Panc1 (cell line): ENCODE measurements around the gene MROH7. TPM values are rescaled to one million over a fixed set of nuclear protein-coding genes. Genes with fewer than 3 reads are reported as not detected.

Experiments used
- ATAC-seq: fragments of 200-7000 bp; cut with Tn5 transposase; 2 replicates; pipeline ENCODE4 v1.9.1; 2020; ENCODE audit warnings: mild to moderate bottlenecking, moderate library complexity
- BruUV-seq: library from RNA; stranded (reverse); fragments of 400-500 nt; replicated peaks from 2 replicates; lab custom pipeline; 2021; lab: Mats Ljungman, UMichigan
- CTCF ChIA-PET: fragments of 300-600 bp; sonication (Branson Sonifier 250); formaldehyde crosslinking; loops from one replicate; lab custom pipeline; 2022; ENCODE audit warnings: antibody characterized with exemption; lab: Charles Lee
- POLR2A ChIA-PET: fragments of 300-600 bp; sonication (Branson Sonifier 250); formaldehyde crosslinking; loops from one replicate; lab custom pipeline; 2022; ENCODE audit warnings: antibody characterized with exemption; lab: Charles Lee
- DNase-seq: peaks from one replicate; pipeline ENCODE4 v3.0.0-alpha.2; 2010; ENCODE audit warnings: low read depth, low spot score
- H3K27ac ChIP-seq: 2 replicates; pipeline ENCODE4 v1.5.1; 2011; ENCODE audit warnings: mild to moderate bottlenecking, low read length, inconsistent platforms
- H3K27me3 ChIP-seq: fragments of 200-500 bp; sonication (Bioruptor generic); 2 replicates; pipeline ENCODE4 v1.6.0; 2014; ENCODE audit warnings: low read length, inconsistent platforms; ENCODE audit not compliant: control insufficient read depth, insufficient read depth
- H3K36me3 ChIP-seq: fragments of 200-500 bp; sonication (Bioruptor generic); 2 replicates; pipeline ENCODE4 v1.5.1; 2014; ENCODE audit warnings: inconsistent platforms, mild to moderate bottlenecking, low read length, moderate library complexity; ENCODE audit not compliant: control insufficient read depth, insufficient read depth
- H3K4me1 ChIP-seq: 2 replicates; pipeline ENCODE4 v1.5.1; 2011; ENCODE audit warnings: inconsistent platforms, mild to moderate bottlenecking, low read length, moderate library complexity; ENCODE audit not compliant: control insufficient read depth, insufficient read depth
- H3K4me3 ChIP-seq, 2 experiments: 2 replicates each; pipeline ENCODE4 v1.5.1; 2011 to 2012; ENCODE audit warnings: low read depth in 2 of 2, low read length in 2 of 2, mild to moderate bottlenecking in 2 of 2, inconsistent platforms in 1 of 2, moderate library complexity in 1 of 2
- H3K9me3 ChIP-seq: fragments of 200-500 bp; sonication (Bioruptor generic); 2 replicates; pipeline ENCODE4 v1.5.1; 2014; ENCODE audit warnings: low read depth, mild to moderate bottlenecking, inconsistent platforms, low read length, moderate library complexity; ENCODE audit not compliant: control insufficient read depth, insufficient read depth
- POLR2AphosphoS5 ChIP-seq: IDR thresholded peaks from 2 replicates; pipeline ENCODE4 v1.6.1; 2012; ENCODE audit warnings: mild to moderate bottlenecking, low read depth, low read length, moderate library complexity
- SIN3A ChIP-seq: IDR thresholded peaks from 2 replicates; pipeline ENCODE4 v1.6.1; 2012; ENCODE audit warnings: low read depth, mild to moderate bottlenecking, low read length, moderate library complexity, borderline replicate concordance; ENCODE audit not compliant: insufficient read depth
- TCF7L2 ChIP-seq: IDR thresholded peaks from 2 replicates; pipeline ENCODE4 v1.6.1; 2011; ENCODE audit warnings: mild to moderate bottlenecking, low read depth, low read length, inconsistent platforms
- in situ Hi-C: cut with HindIII; loops from 2 replicates; pipeline ENCODE4 v1.10.0; 2016; ENCODE audit warnings: low sequenced_read_pairs, low pct_unique_long_range_greater_than_20kb
- intact Hi-C: fragments of 100-400 bp; cut with micrococcal nuclease; formaldehyde crosslinking; loops from one replicate; pipeline ENCODE4 v1.10.0; 2022; ENCODE audit not compliant: unreplicated experiment
- total RNA-seq: library from RNA; stranded (reverse); gene quantifications from one replicate; pipeline ENCODE4 v1.2.1, GENCODE V29; 2021; ENCODE audit not compliant: unreplicated experiment
- TF ChIP-seq, protein P1 (sequence below): fragments of 450-650 bp; IDR thresholded peaks from 2 replicates; pipeline ENCODE4 v1.5.1; 2017; ENCODE audit warnings: mild to moderate bottlenecking
- TF ChIP-seq, protein P2 (sequence below), 2 experiments: IDR thresholded peaks; 2 replicates each; pipeline ENCODE4 v1.6.1; 2011 to 2012; ENCODE audit warnings: low read depth in 2 of 2, control low read depth in 1 of 2, low read length in 1 of 2, mild to moderate bottlenecking in 1 of 2, moderate library complexity in 1 of 2; ENCODE audit not compliant: insufficient read depth in 1 of 2

Gene MROH7
- total RNA-seq, 1 experiment from 2014 or later: not detected

DNA sequence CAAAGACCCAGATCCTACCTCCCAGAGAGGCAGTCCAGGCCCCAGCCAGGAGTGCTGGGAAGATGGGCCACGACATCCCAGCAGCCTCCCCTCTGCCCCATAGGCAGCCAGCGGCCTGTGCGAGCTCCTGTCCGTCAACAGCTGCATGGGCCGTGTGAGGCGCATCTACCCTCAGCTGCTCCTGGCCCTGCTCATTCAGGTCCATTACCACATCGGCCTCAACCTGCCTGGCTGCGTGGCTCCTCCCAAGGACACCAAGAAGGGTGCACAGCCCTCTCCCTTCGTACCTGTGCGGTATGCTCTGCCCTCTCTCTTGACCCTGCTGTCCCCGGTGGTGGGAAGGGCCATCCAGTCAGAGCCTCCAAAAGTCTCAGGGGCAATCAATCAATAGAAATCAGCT lies 44.6 kb downstream of the MROH7 start:
- H3K36me3 ChIP-seq: no peaks in the 10 kb centered on the region
- ChIA-PET POLR2A (no interaction called here), CTCF (no interaction called here)
- ATAC-seq (no peak), DNase-seq (no peak)
- no peaks in the 10 kb centered on the region for H3K27me3 ChIP-seq
- no peak overlapping the region for H3K4me3 ChIP-seq
- H3K4me1 ChIP-seq: no peaks in the 10 kb centered on the region
- no peak overlapping the region for H3K27ac ChIP-seq
- BruUV-seq: no TSS peak
- TF ChIP-seq SIN3A (no peak), POLR2AphosphoS5 (no peak), TCF7L2 (no peak)
- TF ChIP-seq, protein P1, sequence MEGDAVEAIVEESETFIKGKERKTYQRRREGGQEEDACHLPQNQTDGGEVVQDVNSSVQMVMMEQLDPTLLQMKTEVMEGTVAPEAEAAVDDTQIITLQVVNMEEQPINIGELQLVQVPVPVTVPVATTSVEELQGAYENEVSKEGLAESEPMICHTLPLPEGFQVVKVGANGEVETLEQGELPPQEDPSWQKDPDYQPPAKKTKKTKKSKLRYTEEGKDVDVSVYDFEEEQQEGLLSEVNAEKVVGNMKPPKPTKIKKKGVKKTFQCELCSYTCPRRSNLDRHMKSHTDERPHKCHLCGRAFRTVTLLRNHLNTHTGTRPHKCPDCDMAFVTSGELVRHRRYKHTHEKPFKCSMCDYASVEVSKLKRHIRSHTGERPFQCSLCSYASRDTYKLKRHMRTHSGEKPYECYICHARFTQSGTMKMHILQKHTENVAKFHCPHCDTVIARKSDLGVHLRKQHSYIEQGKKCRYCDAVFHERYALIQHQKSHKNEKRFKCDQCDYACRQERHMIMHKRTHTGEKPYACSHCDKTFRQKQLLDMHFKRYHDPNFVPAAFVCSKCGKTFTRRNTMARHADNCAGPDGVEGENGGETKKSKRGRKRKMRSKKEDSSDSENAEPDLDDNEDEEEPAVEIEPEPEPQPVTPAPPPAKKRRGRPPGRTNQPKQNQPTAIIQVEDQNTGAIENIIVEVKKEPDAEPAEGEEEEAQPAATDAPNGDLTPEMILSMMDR: no peak
- TF ChIP-seq, protein P2, sequence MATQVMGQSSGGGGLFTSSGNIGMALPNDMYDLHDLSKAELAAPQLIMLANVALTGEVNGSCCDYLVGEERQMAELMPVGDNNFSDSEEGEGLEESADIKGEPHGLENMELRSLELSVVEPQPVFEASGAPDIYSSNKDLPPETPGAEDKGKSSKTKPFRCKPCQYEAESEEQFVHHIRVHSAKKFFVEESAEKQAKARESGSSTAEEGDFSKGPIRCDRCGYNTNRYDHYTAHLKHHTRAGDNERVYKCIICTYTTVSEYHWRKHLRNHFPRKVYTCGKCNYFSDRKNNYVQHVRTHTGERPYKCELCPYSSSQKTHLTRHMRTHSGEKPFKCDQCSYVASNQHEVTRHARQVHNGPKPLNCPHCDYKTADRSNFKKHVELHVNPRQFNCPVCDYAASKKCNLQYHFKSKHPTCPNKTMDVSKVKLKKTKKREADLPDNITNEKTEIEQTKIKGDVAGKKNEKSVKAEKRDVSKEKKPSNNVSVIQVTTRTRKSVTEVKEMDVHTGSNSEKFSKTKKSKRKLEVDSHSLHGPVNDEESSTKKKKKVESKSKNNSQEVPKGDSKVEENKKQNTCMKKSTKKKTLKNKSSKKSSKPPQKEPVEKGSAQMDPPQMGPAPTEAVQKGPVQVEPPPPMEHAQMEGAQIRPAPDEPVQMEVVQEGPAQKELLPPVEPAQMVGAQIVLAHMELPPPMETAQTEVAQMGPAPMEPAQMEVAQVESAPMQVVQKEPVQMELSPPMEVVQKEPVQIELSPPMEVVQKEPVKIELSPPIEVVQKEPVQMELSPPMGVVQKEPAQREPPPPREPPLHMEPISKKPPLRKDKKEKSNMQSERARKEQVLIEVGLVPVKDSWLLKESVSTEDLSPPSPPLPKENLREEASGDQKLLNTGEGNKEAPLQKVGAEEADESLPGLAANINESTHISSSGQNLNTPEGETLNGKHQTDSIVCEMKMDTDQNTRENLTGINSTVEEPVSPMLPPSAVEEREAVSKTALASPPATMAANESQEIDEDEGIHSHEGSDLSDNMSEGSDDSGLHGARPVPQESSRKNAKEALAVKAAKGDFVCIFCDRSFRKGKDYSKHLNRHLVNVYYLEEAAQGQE (IDR thresholded peaks at IDR 0.05; ENCODE audit: insufficient read depth in 1 of 2, low read depth in 2 of 2, low read length in 1 of 2): no peak
- in situ Hi-C loops (no loop called here), intact Hi-C loops (no loop called here)
- no peaks in the 10 kb centered on the region for H3K9me3 ChIP-seq

DNA sequence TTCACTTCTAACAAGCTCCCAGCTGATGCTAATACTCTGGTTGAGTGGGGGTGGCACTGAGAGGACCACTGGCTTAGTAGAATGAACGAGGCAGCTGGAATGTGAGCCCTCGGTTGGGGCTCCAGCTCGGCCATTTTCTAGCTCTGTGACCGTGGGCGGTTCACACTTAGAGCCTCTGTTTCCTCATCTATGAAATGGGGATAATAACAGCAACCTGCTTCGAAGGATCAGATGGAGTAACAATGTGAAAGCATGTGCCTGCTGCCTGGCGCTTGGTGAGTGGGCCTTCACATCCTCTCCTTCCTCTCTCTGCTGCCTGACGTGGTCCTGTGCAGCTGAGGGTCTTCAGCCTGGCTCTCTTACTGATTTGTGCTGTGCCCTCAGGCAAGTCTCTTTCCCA lies 53.2 kb downstream of the MROH7 start:
- Histone ChIP-seq H3K4me1 (no peaks in the 10 kb centered on the region), H3K36me3 (no peaks in the 10 kb centered on the region), H3K27me3 (no peaks in the 10 kb centered on the region), H3K27ac (no peak overlapping the region), H3K4me3 (no peak overlapping the region), H3K9me3 (no peaks in the 10 kb centered on the region)
- TF ChIP-seq, protein P1: no peak
- TF ChIP-seq POLR2AphosphoS5: no peak
- TF ChIP-seq SIN3A: no peak
- TF ChIP-seq, protein P2 (IDR thresholded peaks at IDR 0.05; ENCODE audit: insufficient read depth in 1 of 2, low read depth in 2 of 2, low read length in 1 of 2): no peak
- no peak for TF ChIP-seq TCF7L2
- in situ Hi-C loops (no loop called here), intact Hi-C loops (no loop called here)
- ChIA-PET CTCF (no interaction called here), POLR2A (no interaction called here)
- BruUV-seq: no TSS peak
- DNase-seq (no peak), ATAC-seq (no peak)
